Uterus (tissue), 4 donors: Measurements from ENCODE around the gene EXOC3L2. TPM values are rescaled to one million over a fixed set of nuclear protein-coding genes. Genes with fewer than 3 reads are reported as not detected.
A peak's percentile ranks its signal among the peaks of the same experiment; 100 is the strongest.

Source experiments
- DNase-seq, 2 donors: peaks; one replicate each; pipeline ENCODE4 v3.0.0-alpha.2; 2019 to 2020
- H3K27ac ChIP-seq, 2 donors: fragments of 200-600 bp; sonication (generic); 1 replicate in 1 of 2; 2 replicates in 1 of 2; pipeline ENCODE4 v1.5.1; 2016 to 2018
- H3K27me3 ChIP-seq, 2 donors: fragments of 200-600 bp; sonication (generic); one replicate each; pipeline ENCODE4 v1.5.1; 2018 to 2019; ENCODE audit warnings: control low read depth in 1 of 2
- H3K36me3 ChIP-seq, 2 donors: fragments of 200-600 bp; sonication (generic); one replicate each; pipeline ENCODE4 v1.5.1; 2019; ENCODE audit warnings: control low read depth in 1 of 2
- H3K4me1 ChIP-seq, 2 donors: fragments of 200-600 bp; sonication (generic); one replicate each; pipeline ENCODE4 v1.5.1; 2018 to 2019; ENCODE audit warnings: control low read depth in 1 of 2
- H3K4me3 ChIP-seq, 2 donors: fragments of 200-600 bp; sonication (generic); 1 replicate in 1 of 2; 2 replicates in 1 of 2; pipeline ENCODE4 v1.5.1; 2018 to 2019; ENCODE audit warnings: mild to moderate bottlenecking in 1 of 2
- H3K9me3 ChIP-seq, 2 donors: fragments of 200-600 bp; sonication (generic); one replicate each; pipeline ENCODE4 v1.5.1; 2019; ENCODE audit warnings: control low read depth in 1 of 2
- CTCF ChIP-seq, 4 experiments: fragments of 200-600 bp in 2 of 4; fragments of 450-650 bp in 2 of 4; sonication (generic) in 2 of 4; IDR thresholded peaks; one replicate each; pipeline ENCODE4 v1.5.1; 2016 to 2019; ENCODE audit warnings: antibody characterized with exemption in 4 of 4, mild to moderate bottlenecking in 2 of 4, moderate library complexity in 1 of 4
- POLR2A ChIP-seq, 2 donors: fragments of 450-650 bp; IDR thresholded peaks; one replicate each; pipeline ENCODE4 v1.6.1; 2016; ENCODE audit warnings: antibody characterized with exemption in 2 of 2, mild to moderate bottlenecking in 1 of 2, moderate library complexity in 1 of 2
- intact Hi-C: fragments of 100-400 bp; cut with DNase I; formaldehyde crosslinking; loops from one replicate; pipeline ENCODE4 v1.15.1; 2023; ENCODE audit warnings: low total_unique reads
- total RNA-seq, 4 donors: library from RNA; depleted of rRNA in 3 of 4; stranded (reverse); fragments of >200 nt in 3 of 4; gene quantifications; one replicate each; pipeline versions ENCODE4 v1.1.0 to v1.2.4, GENCODE V29; 2014 to 2023
- donor health status: DM: yes; HTN: yes; CAD: no.

The EXOC3L2 gene
- total RNA-seq, 4 donors from 2014 or later, result 2.4 to 7.2 (median 6.4) TPM

GRCh38 chr19:45251452-45252354 is 6.5 kb upstream of the EXOC3L2 start:
- DNase-seq, result peak in 1 of 2 donors; percentile 25
- H3K4me3 ChIP-seq, result peak overlapping the region; percentile 95 to 98
- TF ChIP-seq CTCF (IDR thresholded peaks at IDR 0.05) (no peak), POLR2A (IDR thresholded peaks at IDR 0.05) (no peak)
- peaks cover 0 to 12% of the 10 kb centered on the region in 2 donors for H3K4me1 ChIP-seq
- intact Hi-C loops, result no loop called here
- H3K36me3 ChIP-seq, result no peaks in the 10 kb centered on the region
- no peaks in the 10 kb centered on the region for H3K9me3 ChIP-seq
- H3K27ac ChIP-seq, result peak overlapping the region; percentile 78 to 85
- H3K27me3 ChIP-seq, result no peaks in the 10 kb centered on the region

GRCh38 chr19:45250832-45251451 is 5.7 kb upstream of the EXOC3L2 start, which contains the start of gene MARK4:
MARK4 (plus strand) TSS chr19:45251271; CDS start chr19:45251589, 318 bp downstream.
- no peaks in the 10 kb centered on the region for H3K36me3 ChIP-seq
- H3K27me3 ChIP-seq, result no peaks in the 10 kb centered on the region
- peaks cover 0 to 12% of the 10 kb centered on the region in 2 donors for H3K4me1 ChIP-seq
- H3K9me3 ChIP-seq, result no peaks in the 10 kb centered on the region
- H3K27ac ChIP-seq, result peak within 1 kb of the TSS; percentile 78 to 85
- H3K4me3 ChIP-seq, result peak within 1 kb of the TSS; percentile 95 to 98
- TF ChIP-seq CTCF (IDR thresholded peaks at IDR 0.05) (no peak), POLR2A (IDR thresholded peaks at IDR 0.05) (peak in 1 of 2 donors; percentile 27)
- intact Hi-C loops, result no loop called here
- peak; percentile 44 to 62 for DNase-seq

- H3K9me3 ChIP-seq, result no peaks in the 10 kb centered on the region
- intact Hi-C loops, result no loop called here
- TF ChIP-seq CTCF (IDR thresholded peaks at IDR 0.05) (no peak), POLR2A (IDR thresholded peaks at IDR 0.05) (no peak)
- peak overlapping the region; percentile 95 to 98 for H3K4me3 ChIP-seq
- H3K27ac ChIP-seq, result peak overlapping the region; percentile 78 to 85
- H3K4me1 ChIP-seq, result peaks cover 0 to 12% of the 10 kb centered on the region in 2 donors
- DNase-seq, result no peak
- H3K36me3 ChIP-seq, result no peaks in the 10 kb centered on the region
- H3K27me3 ChIP-seq, result no peaks in the 10 kb centered on the region
Observed at GRCh38 chr19:45250216-45250831, 5.1 kb upstream of the EXOC3L2 start.

- no peaks in the 10 kb centered on the region for H3K27me3 ChIP-seq
- intact Hi-C loops, result no loop called here
- no peaks in the 10 kb centered on the region for H3K36me3 ChIP-seq
- H3K4me1 ChIP-seq, result peaks cover 0 to 12% of the 10 kb centered on the region in 2 donors
- no peak overlapping the region for H3K27ac ChIP-seq
- TF ChIP-seq CTCF (IDR thresholded peaks at IDR 0.05) (no peak), POLR2A (IDR thresholded peaks at IDR 0.05) (no peak)
- H3K9me3 ChIP-seq, result no peaks in the 10 kb centered on the region
- DNase-seq, result no peak
- H3K4me3 ChIP-seq, result no peak overlapping the region
Observed at GRCh38 chr19:45249261-45250033, 4.2 kb upstream of the EXOC3L2 start.
